DMS114 treated with DMSO at 0.1 percent for 48 hours (cell line): ENCODE data around the gene FGF2.
"Not testable (repeated sequence)": the region's sequence is repeated elsewhere in the genome, so short reads cannot be mapped to it uniquely, and the experiment has no call there.

Experiments used
- DNase-seq: peaks from one replicate; lab custom pipeline; 2025; ENCODE audit not compliant: unreplicated experiment; lab: John Stamatoyannopoulos, UW

The FGF2 gene

DNA sequence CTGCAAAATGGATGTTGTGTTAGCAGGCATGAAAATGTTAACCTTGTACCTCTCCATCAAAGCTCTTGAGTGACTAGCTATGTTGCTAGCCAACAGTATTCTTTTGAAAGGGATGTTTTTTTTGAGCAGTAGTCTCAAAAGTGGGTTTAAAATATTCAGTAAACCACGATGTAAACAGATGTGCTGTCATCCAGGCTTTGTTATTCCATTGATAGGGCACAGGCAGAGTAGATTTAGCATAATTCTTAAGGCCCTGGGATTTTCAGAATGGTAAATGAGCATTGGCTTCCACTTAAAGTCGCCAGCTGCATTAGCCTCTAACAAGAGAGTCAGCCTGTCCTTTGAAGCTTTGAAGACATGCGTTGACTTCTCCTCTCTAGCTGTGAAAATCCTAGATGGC, 18.4 kb downstream of the FGF2 start:
- no peak for DNase-seq

GRCh38 chr4:122845760-122846159, 19.1 kb downstream of the FGF2 start:
- DNase-seq, result no peak

GRCh38 chr4:122847931-122848330, 21.3 kb downstream of the FGF2 start:
- no peak for DNase-seq

DNA sequence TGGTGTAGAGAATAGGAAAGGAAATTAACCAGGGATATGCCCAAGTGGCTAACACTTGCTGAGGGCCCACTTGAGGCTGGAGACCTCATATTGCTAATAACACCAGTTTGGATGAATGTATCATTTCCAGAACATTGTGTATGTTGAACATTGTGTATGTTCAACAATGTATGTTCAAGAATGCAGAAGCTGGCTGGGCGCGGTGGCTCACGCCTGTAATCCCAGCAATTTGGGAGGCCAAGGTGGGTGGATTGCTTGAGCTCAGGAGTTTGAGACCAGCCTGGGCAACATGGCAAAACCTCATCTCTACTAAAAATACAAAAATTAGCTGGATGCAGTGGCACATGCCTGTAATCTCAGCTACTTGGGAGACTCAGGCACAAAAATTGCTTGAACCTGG, 23.2 kb downstream of the FGF2 start:
- not testable (repeated sequence) for DNase-seq

- DNase-seq, result no peak
These were observed 24.9 kb downstream of the FGF2 start for GRCh38 chr4:122851568-122851967.

DNA sequence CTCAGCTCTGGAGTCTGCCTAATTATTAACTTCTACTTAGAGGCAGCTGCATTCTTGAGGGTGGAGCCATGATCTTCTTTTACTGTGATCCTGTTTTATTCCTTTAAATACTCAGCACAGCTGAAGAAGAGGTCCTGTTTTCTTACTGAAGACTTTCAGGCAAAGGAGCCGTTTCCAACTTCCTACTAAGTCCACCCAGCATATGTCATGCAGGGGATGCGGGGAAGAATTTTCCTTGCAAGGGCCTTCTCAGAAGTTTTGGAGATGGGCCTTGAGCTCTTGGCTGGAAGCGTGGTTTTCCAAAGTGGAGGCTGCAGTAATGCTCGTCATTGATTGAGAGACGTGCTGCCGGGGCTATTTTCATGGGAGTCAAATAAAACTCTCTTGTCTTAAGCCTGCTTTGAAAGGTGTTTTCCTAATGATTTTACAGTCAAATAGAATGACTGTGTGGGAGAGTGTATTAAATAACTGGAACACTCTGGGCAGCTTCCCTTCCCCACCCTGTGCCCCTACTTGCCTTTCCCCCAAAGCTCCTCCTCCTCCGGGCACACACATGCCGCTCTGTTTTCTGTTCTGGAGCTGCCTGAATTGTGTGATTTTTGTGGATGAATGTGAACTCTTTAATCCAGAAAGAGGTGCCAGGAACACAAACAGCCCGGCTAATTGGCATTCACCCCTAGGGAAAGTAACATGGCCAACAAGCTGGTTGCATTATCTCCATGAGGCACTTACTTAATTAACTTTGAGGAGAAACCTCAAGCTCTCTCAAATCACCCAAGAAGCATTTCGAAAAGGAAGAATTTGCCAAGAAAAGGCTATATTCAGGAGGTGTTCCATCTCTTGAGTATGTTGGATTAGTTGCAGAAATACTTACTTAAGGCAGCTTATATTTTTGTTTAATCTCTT, 28.1 kb downstream of the FGF2 start:
- DNase-seq, result no peak

GRCh38 chr4:122855353-122855890, 28.8 kb downstream of the FGF2 start:
- no peak for DNase-seq

GRCh38 chr4:122857160-122857559, 30.5 kb downstream of the FGF2 start:
- no peak for DNase-seq

- DNase-seq, result no peak
These were observed 32.1 kb downstream of the FGF2 start for GRCh38 chr4:122858705-122859104.

GRCh38 chr4:122861172-122861943, 34.7 kb downstream of the FGF2 start:
- no peak for DNase-seq

GRCh38 chr4:122863639-122864038, 37.0 kb downstream of the FGF2 start:
- no peak for DNase-seq

DNA sequence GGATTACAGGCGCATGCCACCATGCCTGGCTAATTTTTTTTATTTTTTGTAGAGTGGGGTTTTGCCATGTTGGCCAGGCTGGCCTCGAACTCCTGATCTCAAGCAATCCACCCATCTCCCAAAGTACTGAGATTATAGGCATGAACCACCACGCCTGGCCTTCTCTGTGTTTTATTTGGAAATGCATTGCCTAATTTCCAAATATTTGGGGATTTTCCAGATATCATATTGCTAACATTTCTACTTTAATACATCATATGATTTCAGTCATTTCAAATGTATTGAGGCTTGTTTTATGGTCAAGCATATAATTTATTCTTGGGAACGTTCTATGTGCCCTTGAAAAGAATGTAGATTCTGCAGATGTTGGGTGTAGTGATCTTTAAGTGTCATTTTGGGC, 38.8 kb downstream of the FGF2 start:
- no peak for DNase-seq

DNA sequence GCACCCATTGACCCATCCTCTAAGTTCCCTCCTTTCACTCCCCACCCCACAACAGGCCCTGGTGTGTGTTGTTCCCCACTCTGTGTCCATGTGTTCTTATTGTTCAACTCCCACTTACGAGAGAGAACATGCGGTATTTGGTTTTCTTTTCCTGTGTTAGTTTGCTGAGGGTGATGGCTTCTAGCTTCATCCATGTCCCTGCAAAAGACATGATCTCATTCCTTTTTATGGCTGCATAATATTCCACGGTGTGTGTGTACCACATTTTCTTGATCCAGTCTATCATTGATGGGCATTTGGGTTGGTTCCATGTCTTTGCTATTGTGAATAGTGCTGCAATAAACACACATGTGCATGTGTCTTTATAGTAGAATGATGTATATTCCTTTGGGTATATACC, 41.6 kb downstream of the FGF2 start:
- DNase-seq, result not testable (repeated sequence)

DNA sequence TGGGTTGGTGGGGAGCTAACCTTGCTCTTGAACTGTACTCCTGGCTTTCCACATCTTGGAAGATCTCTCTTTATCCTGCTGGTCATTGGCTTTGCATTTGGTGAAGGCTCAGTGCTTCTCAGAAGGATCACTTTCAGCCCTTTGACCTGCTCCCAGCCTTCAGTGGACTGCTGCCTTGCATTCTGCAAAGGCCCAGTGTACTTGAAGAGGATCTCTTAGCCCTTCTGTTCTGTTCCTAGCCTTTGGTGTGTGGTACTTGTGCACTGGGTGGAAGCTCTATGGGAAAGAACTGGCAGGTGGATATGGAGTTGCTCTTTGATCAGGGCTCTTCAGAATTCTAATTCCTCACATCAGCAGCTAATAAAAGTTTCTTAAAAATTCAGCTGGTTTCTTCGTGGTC, 46.5 kb downstream of the FGF2 start:
- DNase-seq, result no peak

DNA sequence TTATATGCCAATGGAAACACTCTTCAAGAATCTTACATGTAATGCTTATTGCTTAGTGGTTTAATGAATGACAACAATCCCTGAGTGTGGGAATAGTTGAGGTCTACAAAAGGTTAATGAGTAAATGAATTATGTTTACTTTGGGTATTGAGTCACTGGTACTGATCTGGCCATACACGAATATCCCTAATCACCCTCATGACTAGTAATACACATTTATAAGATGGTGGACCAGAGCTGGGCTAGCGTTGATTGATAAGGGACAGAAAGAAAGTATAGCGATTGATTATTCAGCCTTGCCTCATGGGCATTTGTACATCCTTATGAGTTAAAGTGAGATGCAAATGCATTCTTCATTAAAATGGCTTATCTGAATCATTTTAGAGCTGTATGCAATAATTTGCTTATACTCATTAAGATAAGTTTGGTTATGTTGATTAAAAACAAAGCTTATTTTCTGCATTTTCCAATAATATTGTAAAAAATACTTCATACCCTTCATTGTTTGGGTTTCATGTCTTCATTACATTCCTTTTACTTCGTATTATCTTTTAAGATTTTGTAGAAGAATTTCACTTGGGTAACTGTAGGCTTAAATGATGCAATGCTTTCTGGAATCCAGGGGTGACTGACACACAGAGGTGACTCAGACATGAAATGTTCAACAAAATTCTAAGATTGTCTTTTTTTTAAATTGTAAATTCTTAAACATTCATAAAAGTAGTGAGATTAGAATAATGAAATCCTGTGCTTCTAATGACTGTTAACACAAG, 47.4 kb downstream of the FGF2 start:
- DNase-seq, result no peak

DNA sequence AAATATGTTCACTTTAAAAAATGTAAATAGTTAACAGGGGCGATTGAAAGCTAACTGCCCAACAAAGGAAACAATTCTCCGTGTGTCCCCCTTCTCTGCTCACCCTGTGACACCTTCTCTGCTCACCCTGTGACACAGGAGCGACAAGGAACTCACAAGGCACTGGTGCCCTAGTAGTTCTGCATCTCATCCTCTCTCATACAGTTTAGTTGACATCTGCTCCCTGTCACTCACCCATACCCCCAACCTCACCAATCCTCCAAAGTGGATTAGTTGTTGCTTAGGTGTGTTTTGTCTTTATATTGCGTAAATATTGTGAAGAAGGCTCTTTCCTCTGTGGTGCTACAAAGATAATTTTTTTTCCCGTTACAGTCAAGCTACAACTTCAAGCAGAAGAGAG, 49.3 kb downstream of the FGF2 start:
- DNase-seq, result no peak

DNA sequence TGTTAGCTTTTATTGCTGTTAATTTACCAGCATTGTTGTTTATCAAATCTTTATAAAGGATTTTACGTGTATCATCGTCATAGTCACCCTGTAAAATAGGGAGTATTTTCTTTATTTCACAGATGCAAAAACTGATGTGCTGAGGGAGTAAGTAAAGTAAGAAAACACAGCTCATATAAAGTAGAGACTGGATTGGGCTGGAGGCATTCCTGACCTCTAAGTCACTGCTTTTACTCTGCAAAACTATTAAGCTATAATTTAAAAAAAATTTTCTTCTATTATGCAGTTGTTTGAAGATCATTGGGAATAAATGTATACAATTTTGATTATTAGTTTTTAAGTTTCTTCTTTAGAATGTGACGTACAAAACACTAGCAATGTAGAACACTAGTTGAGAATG, 49.8 kb downstream of the FGF2 start:
- DNase-seq, result no peak

DNA sequence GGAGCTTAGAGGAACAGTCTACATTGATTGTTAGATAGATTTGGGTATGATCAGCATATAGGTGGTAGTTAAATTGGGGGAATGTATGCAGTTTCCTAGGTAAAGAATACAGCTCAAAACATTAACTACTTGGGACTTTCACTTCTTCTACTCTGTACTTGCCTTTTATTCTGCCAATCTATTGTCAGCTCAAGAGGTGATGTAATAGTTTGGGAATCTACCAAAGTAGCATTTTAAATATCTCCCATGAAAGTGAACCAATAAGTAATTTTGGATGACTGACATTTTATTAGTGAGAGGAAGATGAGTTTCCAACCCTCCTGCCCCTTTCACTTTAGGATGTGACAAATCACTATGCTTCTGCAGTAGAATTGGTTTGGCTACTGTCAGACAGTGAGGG, 52.4 kb downstream of the FGF2 start:
- DNase-seq, result no peak

- DNase-seq, result no peak
These were observed 56.5 kb downstream of the FGF2 start for GRCh38 chr4:122882857-122883735.

GRCh38 chr4:122884499-122884898, 57.9 kb downstream of the FGF2 start:
- DNase-seq, result no peak
